AG04450 (cell line): Measurements from ENCODE around the gene BAG3. TPM values are rescaled to one million over a fixed set of nuclear protein-coding genes. Genes with fewer than 3 reads are reported as not detected.
"Not testable (repeated sequence)": the region's sequence is repeated elsewhere in the genome, so short reads cannot be mapped to it uniquely, and the experiment has no call there.

Experiments used
- CTCF ChIA-PET: fragments of 300-600, 350-600 bp; formaldehyde crosslinking; extraction: SDS; loops from one replicate; lab custom pipeline; 2022; ENCODE audit warnings: antibody characterized with exemption, inconsistent platforms; lab: Charles Lee
- POLR2A ChIA-PET: fragments of 350-600 bp; formaldehyde crosslinking; extraction: SDS; loops from one replicate; lab custom pipeline; 2021; ENCODE audit warnings: antibody characterized with exemption, inconsistent platforms; lab: Yijun Ruan, JAX
- DNase-seq: peaks from one replicate; pipeline ENCODE4 v3.0.0-alpha.2; 2011; ENCODE audit warnings: low read depth, low spot score
- H3K27ac ChIP-seq: one replicate; pipeline ENCODE4 v1.5.1; 2012; ENCODE audit warnings: low read depth, low read length, control low read depth
- H3K27me3 ChIP-seq: one replicate; pipeline ENCODE4 v1.6.0; 2012; ENCODE audit warnings: low read length; ENCODE audit not compliant: control insufficient read depth, insufficient read depth
- H3K4me3 ChIP-seq: 2 replicates; pipeline ENCODE4 v1.5.1; 2011; ENCODE audit warnings: mild to moderate bottlenecking, low read depth, low read length, control low read depth
- H3K9me3 ChIP-seq: 2 replicates; pipeline ENCODE4 v1.5.1; 2012; ENCODE audit warnings: low read length; ENCODE audit not compliant: control insufficient read depth, insufficient read depth
- CTCF ChIP-seq: IDR thresholded peaks from 2 replicates; pipeline ENCODE4 v1.5.1; 2011; ENCODE audit warnings: low read depth, low read length, control low read depth, inconsistent platforms
- polyA plus RNA-seq: library from polyadenylated mRNA; depleted of rRNA; stranded (reverse); fragments of >200 nt; gene quantifications from 2 replicates; pipeline ENCODE4 v1.2.3, GENCODE V29; 2011

Gene BAG3
- polyA plus RNA-seq, 1 experiment = 12.7 TPM

DNA sequence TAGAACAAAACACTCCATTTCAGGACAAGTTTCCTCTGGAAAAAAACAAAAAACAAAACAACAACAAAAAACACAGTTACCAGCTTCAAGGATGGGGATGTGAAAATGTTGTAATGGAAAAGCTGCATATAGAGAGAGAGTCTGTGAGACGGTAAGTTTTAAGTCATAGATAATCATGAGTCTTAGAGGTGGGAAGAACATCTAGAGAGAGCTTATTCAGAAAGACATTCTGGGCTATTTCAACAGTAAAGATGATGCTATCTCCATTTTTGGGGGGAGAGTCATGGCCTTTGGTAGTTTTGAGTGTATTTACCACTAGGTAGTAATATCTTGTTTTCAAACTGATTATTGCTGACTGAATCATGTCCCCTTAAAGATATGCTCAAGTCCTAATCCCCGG is 51.4 kb downstream of the BAG3 start:
- ChIA-PET CTCF (interaction anchor here (0.5 to 2.2 kb wide), 3 partner anchors 15 to 376 kb away, joined by 5 to 7 read pairs (median 6); no protein-coding TSS in a partner anchor), POLR2A (interaction anchor here (1.0 kb wide), 1 partner anchor 52 kb away, joined by 3 read pairs; the partner anchor contains the start of gene BAG3)
- H3K27me3 ChIP-seq = no peaks in the 10 kb centered on the region
- DNase-seq = no peak
- no peak overlapping the region for H3K27ac ChIP-seq
- TF ChIP-seq CTCF = no peak
- H3K9me3 ChIP-seq = peaks cover 2% of the 10 kb centered on the region; the same call in 1 of the 2 replicates
- H3K4me3 ChIP-seq = no peak overlapping the region

GRCh38 chr10:119703903-119704508 is 52.8 kb downstream of the BAG3 start:
- no peak overlapping the region for H3K4me3 ChIP-seq
- CTCF ChIA-PET = interaction anchor here (0.6 to 1.2 kb wide), 5 partner anchors 15 to 155 kb away, joined by 3 to 7 read pairs (median 4); no protein-coding TSS in a partner anchor
- no peak for TF ChIP-seq CTCF
- H3K9me3 ChIP-seq = peaks cover 2% of the 10 kb centered on the region; the same call in 1 of the 2 replicates
- peaks cover 2% of the 10 kb centered on the region for H3K27me3 ChIP-seq
- no peak for DNase-seq
- POLR2A ChIA-PET = no interaction called here
- no peak overlapping the region for H3K27ac ChIP-seq

DNA sequence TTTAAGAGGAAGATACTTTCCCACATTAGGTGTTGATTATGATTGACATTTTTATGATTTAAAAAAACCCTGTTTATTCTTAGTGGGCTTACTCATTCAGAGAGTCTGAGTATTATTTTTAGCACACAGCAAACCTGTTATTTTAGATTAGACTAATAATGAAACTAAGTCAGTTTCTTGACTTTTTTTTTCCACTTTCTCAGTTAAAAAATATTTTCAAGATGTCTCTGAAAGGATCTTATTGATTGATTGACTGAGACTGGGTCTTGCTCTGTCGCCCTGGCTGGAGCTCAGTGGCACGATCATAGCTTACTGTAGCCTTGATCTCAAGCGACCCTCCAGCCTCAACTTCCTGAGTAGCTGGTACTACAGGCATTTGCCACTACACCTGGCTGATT is 54.3 kb downstream of the BAG3 start:
- POLR2A ChIA-PET = interaction anchor here (0.6 kb wide), 1 partner anchor 113 kb away, joined by 3 read pairs; no protein-coding TSS in a partner anchor
- TF ChIP-seq CTCF = no peak
- Histone ChIP-seq H3K4me3 (no peak overlapping the region), H3K27ac (no peak overlapping the region), H3K9me3 (peaks cover 2% of the 10 kb centered on the region; the same call in 1 of the 2 replicates), H3K27me3 (peaks cover 2% of the 10 kb centered on the region)
- CTCF ChIA-PET = interaction anchor here (0.6 to 1.2 kb wide), 2 partner anchors 18 to 153 kb away, joined by 5 to 9 read pairs; no protein-coding TSS in a partner anchor
- no peak for DNase-seq

GRCh38 chr10:119706521-119707278 is 55.5 kb downstream of the BAG3 start:
- H3K9me3 ChIP-seq = peaks cover 2% of the 10 kb centered on the region; the same call in 1 of the 2 replicates
- DNase-seq = no peak
- H3K27me3 ChIP-seq = peaks cover 2% of the 10 kb centered on the region
- no peak overlapping the region for H3K27ac ChIP-seq
- TF ChIP-seq CTCF = no peak
- ChIA-PET POLR2A (no interaction called here), CTCF (no interaction called here)
- no peak overlapping the region for H3K4me3 ChIP-seq

- H3K27me3 ChIP-seq, H3K9me3 ChIP-seq, H3K4me3 ChIP-seq, CTCF ChIA-PET, H3K27ac ChIP-seq, DNase-seq, POLR2A ChIA-PET: not testable (repeated sequence)
These were observed 56.2 kb downstream of the BAG3 start for GRCh38 chr10:119707331-119707730.

DNA sequence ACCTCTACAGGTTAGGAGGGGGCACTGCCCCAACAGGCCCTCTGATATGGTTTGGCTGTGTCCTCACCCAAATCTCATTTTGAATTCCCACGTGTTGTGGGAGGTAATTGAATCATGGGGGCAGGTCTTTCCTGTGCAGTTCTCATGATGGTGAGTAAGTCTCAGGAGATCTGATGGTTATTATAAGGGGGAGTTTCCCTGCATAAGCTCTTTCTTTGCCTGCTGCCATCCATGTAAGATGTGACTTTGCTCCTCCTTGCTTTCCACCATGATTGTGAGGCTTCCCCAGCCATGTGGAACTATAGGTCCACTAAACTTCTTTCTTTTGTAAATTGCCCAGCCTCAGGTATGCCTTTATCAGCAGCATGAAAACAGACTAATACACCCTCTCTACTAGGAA is 59.8 kb downstream of the BAG3 start:
- H3K4me3 ChIP-seq, CTCF ChIA-PET, DNase-seq, H3K9me3 ChIP-seq, POLR2A ChIA-PET, H3K27me3 ChIP-seq, H3K27ac ChIP-seq: not testable (repeated sequence)
